CD14-positive monocyte (primary cell): ENCODE measurements around the gene SEMA4D. TPM values are rescaled to one million over a fixed set of nuclear protein-coding genes. Genes with fewer than 3 reads are reported as not detected.

Experiments used
- DNase-seq, 3 donors: peaks; one replicate each; pipeline ENCODE4 v3.0.0-alpha.2; 2011 to 2022
- H2AFZ ChIP-seq: 2 replicates; pipeline ENCODE4 v1.6.0; 2012; ENCODE audit warnings: mild to moderate bottlenecking, low read depth, low read length, inconsistent platforms; ENCODE audit not compliant: insufficient read depth, poor library complexity, severe bottlenecking
- H3K27ac ChIP-seq, 2 donors: 1 replicate in 1 of 2; 2 replicates in 1 of 2; pipeline ENCODE4 v1.5.1; 2012 to 2013; ENCODE audit warnings: low read length in 2 of 2, control low read depth in 1 of 2, inconsistent platforms in 1 of 2, low read depth in 1 of 2, mild to moderate bottlenecking in 1 of 2
- H3K27me3 ChIP-seq, 2 donors: one replicate each; pipeline versions ENCODE4 v1.6.0 to v1.6.1; 2011 to 2013; ENCODE audit warnings: low read length in 2 of 2; ENCODE audit not compliant: control insufficient read depth in 2 of 2, insufficient read depth in 2 of 2
- H3K36me3 ChIP-seq, 2 donors: replicated peaks in 1 of 2; 1 replicate in 1 of 2; 2 replicates in 1 of 2; pipeline versions ENCODE4 v1.5.1 to v1.6.1; 2012 to 2013; ENCODE audit warnings: low read length in 2 of 2, control low read depth in 1 of 2, inconsistent platforms in 1 of 2, mild to moderate bottlenecking in 1 of 2; ENCODE audit not compliant: insufficient read depth in 2 of 2, control insufficient read depth in 1 of 2
- H3K4me1 ChIP-seq, 2 donors: 1 replicate in 1 of 2; 2 replicates in 1 of 2; pipeline versions ENCODE4 v1.5.1 to v1.6.1; 2012 to 2013; ENCODE audit warnings: low read length in 2 of 2, control low read depth in 1 of 2, inconsistent platforms in 1 of 2, mild to moderate bottlenecking in 1 of 2, moderate library complexity in 1 of 2; ENCODE audit not compliant: insufficient read depth in 2 of 2, control insufficient read depth in 1 of 2
- H3K4me2 ChIP-seq: replicated peaks from 2 replicates; pipeline ENCODE3; 2012; ENCODE audit warnings: low read length, moderate library complexity, mild to moderate bottlenecking; ENCODE audit not compliant: poor library complexity, severe bottlenecking; ENCODE audit errors: extremely low read depth
- H3K4me3 ChIP-seq, 3 experiments: fragments of 200-600 bp in 1 of 3; sonication (generic) in 1 of 3; replicated peaks in 1 of 3; 1 replicate in 2 of 3; 2 replicates in 1 of 3; pipeline ENCODE4 v1.5.1; 2011 to 2013; ENCODE audit warnings: low read length in 3 of 3, mild to moderate bottlenecking in 3 of 3, control low read depth in 2 of 3, low read depth in 2 of 3, inconsistent platforms in 1 of 3, moderate library complexity in 1 of 3
- H3K79me2 ChIP-seq: 2 replicates; pipeline ENCODE4 v1.6.0; 2012; ENCODE audit warnings: mild to moderate bottlenecking, control low read depth, inconsistent platforms, low read length, moderate library complexity; ENCODE audit not compliant: insufficient read depth
- H3K9ac ChIP-seq: 2 replicates; pipeline ENCODE4 v1.6.0; 2017; ENCODE audit warnings: low read length, mild to moderate bottlenecking; ENCODE audit not compliant: insufficient read depth, poor library complexity, severe bottlenecking
- H3K9me3 ChIP-seq, 2 donors: replicated peaks in 1 of 2; 1 replicate in 1 of 2; 2 replicates in 1 of 2; pipeline versions ENCODE4 v1.5.1 to v1.6.1; 2012 to 2013; ENCODE audit warnings: low read length in 2 of 2, control low read depth in 1 of 2; ENCODE audit not compliant: control insufficient read depth in 1 of 2, insufficient read depth in 1 of 2
- H4K20me1 ChIP-seq: 2 replicates; pipeline ENCODE4 v1.6.0; 2012; ENCODE audit warnings: mild to moderate bottlenecking, low read length, control low read depth, moderate library complexity; ENCODE audit not compliant: insufficient read depth
- H3K27ac Mint-ChIP-seq, 7 donors: one replicate each; pipeline ENCODE4 v1.8.0; 2020; ENCODE audit warnings: mild to moderate bottlenecking in 7 of 7, mixed read lengths in 7 of 7, moderate library complexity in 6 of 7, inconsistent platforms in 2 of 7
- H3K27me3 Mint-ChIP-seq, 3 donors: one replicate each; pipeline ENCODE4 v1.8.0; 2021 to 2022; ENCODE audit warnings: low read depth in 3 of 3, mild to moderate bottlenecking in 3 of 3, mixed read lengths in 3 of 3, moderate library complexity in 3 of 3, inconsistent platforms in 1 of 3
- H3K36me3 Mint-ChIP-seq, 2 donors: one replicate each; pipeline ENCODE4 v1.8.0; 2020; ENCODE audit warnings: mixed read lengths in 2 of 2, inconsistent platforms in 1 of 2, mild to moderate bottlenecking in 1 of 2
- H3K4me1 Mint-ChIP-seq: one replicate; pipeline ENCODE4 v1.8.0; 2020; ENCODE audit warnings: mild to moderate bottlenecking, mixed read lengths
- H3K4me3 Mint-ChIP-seq, 2 donors: one replicate each; pipeline ENCODE4 v1.8.0; 2020; ENCODE audit warnings: mild to moderate bottlenecking in 2 of 2, mixed read lengths in 2 of 2, moderate library complexity in 1 of 2
- H3K9me3 Mint-ChIP-seq, 7 donors: one replicate each; pipeline ENCODE4 v1.8.0; 2020 to 2022; ENCODE audit warnings: mixed read lengths in 7 of 7, mild to moderate bottlenecking in 6 of 7, moderate library complexity in 6 of 7, inconsistent platforms in 2 of 7
- CTCF ChIP-seq: fragments of 200-600 bp; IDR thresholded peaks from one replicate; pipeline ENCODE4 v1.8.0; 2022; ENCODE audit warnings: antibody characterized with exemption, mild to moderate bottlenecking
- WGBS: methylation state at CpG from one replicate; pipeline ENCODE4 v1.1.5; 2013; ENCODE audit warnings: missing lambda C conversion rate; ENCODE audit not compliant: insufficient coverage; 5-methylcytosine and 5-hydroxymethylcytosine counted together
- intact Hi-C, 2 donors: fragments of 100-400 bp; cut with micrococcal nuclease; formaldehyde crosslinking; loops; one replicate each; pipeline versions ENCODE4 v1.15.0 to v1.15.1; 2023
- polyA plus RNA-seq, 3 donors: library from polyadenylated mRNA; depleted of rRNA in 1 of 3; unstranded in 2 of 3; stranded (reverse) in 1 of 3; fragments of 300-500 nt in 2 of 3; fragments of >200 nt in 1 of 3; fragmentation: Illumina TruSeq in 2 of 3; gene quantifications; 1 replicate in 2 of 3; 2 replicates in 1 of 3; pipeline ENCODE4 v1.2.3, GENCODE V29; 2012 to 2021

Gene SEMA4D
- polyA plus RNA-seq, 3 donors = 28.2 to 117 (median 28.6) TPM

GRCh38 chr9:89544279-89544661 is 46.4 kb upstream of the SEMA4D start:
- no peak overlapping the region for H3K27ac ChIP-seq
- H4K20me1 ChIP-seq = no peaks in the 10 kb centered on the region
- intact Hi-C loops = no loop called here
- no peak for TF ChIP-seq CTCF
- no peak overlapping the region for H3K4me2 ChIP-seq
- H3K36me3 Mint-ChIP-seq = peaks cover 5% of the 10 kb centered on the region in 2 donors
- H3K79me2 ChIP-seq = no peaks in the 10 kb centered on the region
- peaks cover 11 to 17% (median 15%) of the 10 kb centered on the region in 7 donors for H3K9me3 Mint-ChIP-seq
- H2AFZ ChIP-seq = no peak overlapping the region
- H3K4me3 ChIP-seq = no peak overlapping the region
- peaks cover 19% of the 10 kb centered on the region for H3K4me1 Mint-ChIP-seq
- peaks cover 0 to 2% (median 0%) of the 10 kb centered on the region in 3 donors for H3K27me3 Mint-ChIP-seq
- no peak overlapping the region for H3K4me3 Mint-ChIP-seq
- no peak overlapping the region for H3K27ac Mint-ChIP-seq
- H3K36me3 ChIP-seq = no peaks in the 10 kb centered on the region
- H3K27me3 ChIP-seq = no peaks in the 10 kb centered on the region
- 90% methylated on average over 3 of the region's 5 CpGs for WGBS
- no peak overlapping the region for H3K9ac ChIP-seq
- H3K9me3 ChIP-seq = peaks cover 0 to 7% of the 10 kb centered on the region in 2 donors
- H3K4me1 ChIP-seq = peaks cover 15 to 16% of the 10 kb centered on the region in 2 donors
- DNase-seq = no peak

GRCh38 chr9:89543621-89544278 is 45.8 kb upstream of the SEMA4D start:
- WGBS = 97% methylated on average over 10 of the region's 14 CpGs
- H3K4me1 Mint-ChIP-seq = peaks cover 15% of the 10 kb centered on the region
- intact Hi-C loops = no loop called here
- H3K27ac Mint-ChIP-seq = no peak overlapping the region
- H3K27ac ChIP-seq = no peak overlapping the region
- H3K4me1 ChIP-seq = peaks cover 10 to 11% of the 10 kb centered on the region in 2 donors
- H3K79me2 ChIP-seq = no peaks in the 10 kb centered on the region
- DNase-seq = no peak
- no peak overlapping the region for H2AFZ ChIP-seq
- H3K4me3 ChIP-seq = no peak overlapping the region
- TF ChIP-seq CTCF = no peak
- no peaks in the 10 kb centered on the region for H3K27me3 ChIP-seq
- H3K4me3 Mint-ChIP-seq = no peak overlapping the region
- peaks cover 0 to 2% (median 0%) of the 10 kb centered on the region in 3 donors for H3K27me3 Mint-ChIP-seq
- H3K36me3 ChIP-seq = no peaks in the 10 kb centered on the region
- H3K9ac ChIP-seq = no peak overlapping the region
- H3K36me3 Mint-ChIP-seq = peaks cover 5% of the 10 kb centered on the region in 2 donors
- H3K9me3 Mint-ChIP-seq = peaks cover 11 to 17% (median 15%) of the 10 kb centered on the region in 7 donors
- H3K9me3 ChIP-seq = peaks cover 0 to 7% of the 10 kb centered on the region in 2 donors
- no peak overlapping the region for H3K4me2 ChIP-seq
- no peaks in the 10 kb centered on the region for H4K20me1 ChIP-seq
